ENCODE data around the gene PARVB.

GRCh38 chr22:44014241-44014640 lies 9.9 kb upstream of the PARVB start:
- no peak for TF ChIP-seq POLR2AphosphoS5 (IDR thresholded peaks at IDR 0.05)
- TF ChIP-seq CTCF (IDR thresholded peaks at IDR 0.05), result no peak
- TF ChIP-seq POLR2A (IDR thresholded peaks at IDR 0.05), result no peak
- TF ChIP-seq EP300 (IDR thresholded peaks at IDR 0.05), result no peak
